DND-41 (cell line): ENCODE data around the gene PALMD.

Source experiments
- ATAC-seq: fragments of 200-7000 bp; cut with Tn5 transposase; 3 replicates; pipeline ENCODE4 v1.9.1; 2021; ENCODE audit warnings: low read depth; ENCODE audit not compliant: insufficient read depth
- DNase-seq: peaks from one replicate; pipeline ENCODE4 v3.0.0-alpha.2; 2020
- H2AFZ ChIP-seq: 2 replicates; pipeline ENCODE4 v1.6.0; 2012; ENCODE audit warnings: low read depth, low read length
- H3K27ac ChIP-seq: 2 replicates; pipeline ENCODE4 v1.5.1; 2012; ENCODE audit warnings: low read length, inconsistent platforms
- H3K27me3 ChIP-seq: fragments of 200-600 bp; sonication (generic); 2 replicates; pipeline ENCODE4 v1.6.0; 2012; ENCODE audit warnings: low read length, mild to moderate bottlenecking, inconsistent platforms; ENCODE audit not compliant: insufficient read depth, poor library complexity
- H3K36me3 ChIP-seq: 2 replicates; pipeline ENCODE4 v1.5.1; 2012; ENCODE audit warnings: low read length, inconsistent platforms; ENCODE audit not compliant: insufficient read depth
- H3K4me1 ChIP-seq: 2 replicates; pipeline ENCODE4 v1.5.1; 2012; ENCODE audit warnings: mild to moderate bottlenecking, low read length; ENCODE audit not compliant: insufficient read depth
- H3K4me2 ChIP-seq: 2 replicates; pipeline ENCODE4 v1.6.0; 2012; ENCODE audit warnings: mild to moderate bottlenecking, moderate library complexity, low read length, inconsistent platforms; ENCODE audit not compliant: insufficient read depth
- H3K4me3 ChIP-seq, 2 experiments: fragments of 200-600 bp in 1 of 2; shearing (Covaris generic) in 1 of 2; 2 replicates each; pipeline ENCODE4 v1.5.1; 2012 to 2016; ENCODE audit warnings: inconsistent platforms in 2 of 2, low read length in 2 of 2, mild to moderate bottlenecking in 2 of 2, low read depth in 1 of 2, moderate library complexity in 1 of 2
- H3K79me2 ChIP-seq: 2 replicates; pipeline ENCODE4 v1.6.0; 2012; ENCODE audit warnings: low read length, inconsistent platforms; ENCODE audit not compliant: insufficient read depth
- H3K9ac ChIP-seq: 2 replicates; pipeline ENCODE4 v1.6.0; 2012; ENCODE audit warnings: low read depth, mild to moderate bottlenecking, inconsistent platforms, low read length, moderate library complexity
- H3K9me3 ChIP-seq: 2 replicates; pipeline ENCODE4 v1.5.1; 2012; ENCODE audit warnings: low read length, moderate library complexity, mild to moderate bottlenecking, inconsistent platforms; ENCODE audit not compliant: insufficient read depth, severe bottlenecking
- H4K20me1 ChIP-seq: 2 replicates; pipeline ENCODE4 v1.6.0; 2012; ENCODE audit warnings: low read length; ENCODE audit not compliant: insufficient read depth
- CTCF ChIP-seq: IDR thresholded peaks from 2 replicates; pipeline ENCODE4 v1.5.1; 2012; ENCODE audit warnings: borderline replicate concordance, low read length, moderate library complexity, mild to moderate bottlenecking; ENCODE audit not compliant: poor library complexity, severe bottlenecking; ENCODE audit errors: extremely low read depth
- EZH2 ChIP-seq: IDR thresholded peaks from 3 replicates; pipeline ENCODE4 v1.6.1; 2012; ENCODE audit warnings: borderline replicate concordance, low read depth, mild to moderate bottlenecking, moderate library complexity, low read length, inconsistent platforms; ENCODE audit not compliant: severe bottlenecking

PALMD gene

DNA sequence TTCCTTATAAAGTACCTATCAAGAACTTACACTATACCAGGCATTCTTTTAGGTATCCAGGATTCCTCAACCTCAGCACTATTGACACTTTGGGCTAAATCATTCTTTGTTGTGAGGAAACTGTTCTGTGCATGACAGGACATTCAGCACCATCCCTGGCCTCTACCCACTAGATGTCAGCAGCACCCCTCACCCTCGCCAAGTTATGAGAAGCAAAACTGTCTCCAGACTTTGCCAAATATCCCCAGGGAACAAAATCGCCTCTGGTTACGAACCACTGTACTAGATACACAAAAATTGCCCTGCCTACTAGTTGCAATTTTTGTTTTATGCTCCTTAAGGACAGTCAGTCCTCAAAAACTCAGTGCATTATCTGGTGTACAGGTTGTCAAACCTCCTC lies 35.7 kb downstream of the PALMD start:
- TF ChIP-seq EZH2 (no peak), CTCF (peak; percentile 22)
- DNase-seq (no peak), ATAC-seq (no peak)
- no peaks in the 10 kb centered on the region for H3K9me3 ChIP-seq
- no peaks in the 10 kb centered on the region for H4K20me1 ChIP-seq
- no peak overlapping the region for H3K4me3 ChIP-seq
- H3K4me2 ChIP-seq = no peak overlapping the region
- H3K36me3 ChIP-seq = no peaks in the 10 kb centered on the region
- H2AFZ ChIP-seq = no peak overlapping the region
- H3K9ac ChIP-seq = no peak overlapping the region
- H3K27ac ChIP-seq = no peak overlapping the region
- no peaks in the 10 kb centered on the region for H3K27me3 ChIP-seq
- H3K4me1 ChIP-seq = no peaks in the 10 kb centered on the region
- H3K79me2 ChIP-seq = no peaks in the 10 kb centered on the region

- H3K27ac ChIP-seq = no peak overlapping the region
- no peak overlapping the region for H3K9ac ChIP-seq
- no peaks in the 10 kb centered on the region for H3K79me2 ChIP-seq
- no peaks in the 10 kb centered on the region for H3K9me3 ChIP-seq
- no peak overlapping the region for H3K4me3 ChIP-seq
- TF ChIP-seq EZH2 (no peak), CTCF (no peak)
- no peaks in the 10 kb centered on the region for H3K4me1 ChIP-seq
- DNase-seq (no peak), ATAC-seq (no peak)
- no peak overlapping the region for H2AFZ ChIP-seq
- H4K20me1 ChIP-seq = no peaks in the 10 kb centered on the region
- no peaks in the 10 kb centered on the region for H3K27me3 ChIP-seq
- no peak overlapping the region for H3K4me2 ChIP-seq
- no peaks in the 10 kb centered on the region for H3K36me3 ChIP-seq
These were observed 36.4 kb downstream of the PALMD start for GRCh38 chr1:99682291-99682751.

- Histone ChIP-seq H2AFZ (no peak overlapping the region), H3K4me1 (no peaks in the 10 kb centered on the region), H3K4me3 (no peak overlapping the region), H3K9me3 (no peaks in the 10 kb centered on the region), H3K27ac (no peak overlapping the region), H3K36me3 (no peaks in the 10 kb centered on the region), H3K79me2 (no peaks in the 10 kb centered on the region), H4K20me1 (no peaks in the 10 kb centered on the region), H3K27me3 (no peaks in the 10 kb centered on the region), H3K9ac (no peak overlapping the region), H3K4me2 (no peak overlapping the region)
- TF ChIP-seq CTCF (peak; percentile 68), EZH2 (no peak)
- ATAC-seq (peak; percentile 92), DNase-seq (peak; percentile 59)
These were observed 39.7 kb downstream of the PALMD start for GRCh38 chr1:99685516-99686180.

GRCh38 chr1:99691175-99691574 lies 45.3 kb downstream of the PALMD start:
- H3K9ac ChIP-seq = no peak overlapping the region
- H3K4me1 ChIP-seq = no peaks in the 10 kb centered on the region
- H3K9me3 ChIP-seq = no peaks in the 10 kb centered on the region
- no peak for ATAC-seq
- H3K4me2 ChIP-seq = no peak overlapping the region
- H3K27me3 ChIP-seq = no peaks in the 10 kb centered on the region
- no peak overlapping the region for H3K27ac ChIP-seq
- no peaks in the 10 kb centered on the region for H4K20me1 ChIP-seq
- H3K4me3 ChIP-seq = no peak overlapping the region
- no peak for DNase-seq
- TF ChIP-seq EZH2 (no peak), CTCF (no peak)
- H3K79me2 ChIP-seq = no peaks in the 10 kb centered on the region
- no peaks in the 10 kb centered on the region for H3K36me3 ChIP-seq
- no peak overlapping the region for H2AFZ ChIP-seq
